Astrocyte (in vitro differentiated cells and primary cell): ENCODE measurements around the gene TPM4. TPM values are rescaled to one million over a fixed set of nuclear protein-coding genes. Genes with fewer than 3 reads are reported as not detected.
"Not testable (repeated sequence)": the region's sequence is repeated elsewhere in the genome, so short reads cannot be mapped to it uniquely, and the experiment has no call there.

Source experiments
- DNase-seq: peaks from one replicate; pipeline ENCODE4 v3.0.0-alpha.2; 2010; ENCODE audit warnings: low read depth
- FAIRE-seq: peaks from 2 replicates; lab custom pipeline; 2011; peaks lifted over from hg19 to GRCh38; lab: Jason Lieb, UNC
- H2AFZ ChIP-seq: 2 replicates; pipeline ENCODE4 v1.6.0; 2012; ENCODE audit warnings: low read depth, low read length, inconsistent platforms
- H3K27ac ChIP-seq: 2 replicates; pipeline ENCODE4 v1.5.1; 2011; ENCODE audit warnings: low read depth, low read length, inconsistent platforms
- H3K27me3 ChIP-seq: 2 replicates; pipeline ENCODE4 v1.6.0; 2011; ENCODE audit warnings: low read length, inconsistent platforms; ENCODE audit not compliant: insufficient read depth
- H3K36me3 ChIP-seq: 2 replicates; pipeline ENCODE4 v1.5.1; 2011; ENCODE audit warnings: low read length, inconsistent platforms; ENCODE audit not compliant: insufficient read depth
- H3K4me1 ChIP-seq: 2 replicates; pipeline ENCODE4 v1.5.1; 2011; ENCODE audit warnings: low read length, inconsistent platforms; ENCODE audit not compliant: insufficient read depth
- H3K4me2 ChIP-seq: 2 replicates; pipeline ENCODE4 v1.6.0; 2012; ENCODE audit warnings: low read length, inconsistent platforms
- H3K4me3 ChIP-seq: 2 replicates; pipeline ENCODE4 v1.5.1; 2011; ENCODE audit warnings: low read depth, mild to moderate bottlenecking, low read length, inconsistent platforms; ENCODE audit not compliant: insufficient read depth
- H3K79me2 ChIP-seq: 2 replicates; pipeline ENCODE4 v1.6.0; 2012; ENCODE audit warnings: mild to moderate bottlenecking, low read length, inconsistent platforms; ENCODE audit not compliant: insufficient read depth
- H3K9ac ChIP-seq: 2 replicates; pipeline ENCODE4 v1.6.0; 2012; ENCODE audit warnings: mild to moderate bottlenecking, low read length, inconsistent platforms
- H3K9me3 ChIP-seq: 2 replicates; pipeline ENCODE4 v1.5.1; 2012; ENCODE audit warnings: low read depth, mild to moderate bottlenecking, low read length, inconsistent platforms; ENCODE audit not compliant: insufficient read depth
- H4K20me1 ChIP-seq: 2 replicates; pipeline ENCODE4 v1.6.0; 2012; ENCODE audit warnings: low read length, inconsistent platforms; ENCODE audit not compliant: insufficient read depth
- H3K27ac Mint-ChIP-seq: one replicate; pipeline ENCODE4 v1.8.0; 2021; ENCODE audit warnings: mild to moderate bottlenecking, mixed read lengths; ENCODE audit not compliant: unreplicated experiment
- H3K27me3 Mint-ChIP-seq: one replicate; pipeline ENCODE4 v1.8.0; 2021; ENCODE audit warnings: low read depth, mixed read lengths; ENCODE audit not compliant: unreplicated experiment
- H3K36me3 Mint-ChIP-seq: one replicate; pipeline ENCODE4 v1.8.0; 2021; ENCODE audit warnings: low read depth, mixed read lengths; ENCODE audit not compliant: unreplicated experiment
- H3K4me1 Mint-ChIP-seq: one replicate; pipeline ENCODE4 v1.8.0; 2021; ENCODE audit warnings: low read depth, mixed read lengths; ENCODE audit not compliant: unreplicated experiment
- H3K4me3 Mint-ChIP-seq: one replicate; pipeline ENCODE4 v1.8.0; 2021; ENCODE audit warnings: mild to moderate bottlenecking, moderate library complexity, mixed read lengths; ENCODE audit not compliant: unreplicated experiment
- H3K9me3 Mint-ChIP-seq: one replicate; pipeline ENCODE4 v1.8.0; 2021; ENCODE audit warnings: mild to moderate bottlenecking, mixed read lengths; ENCODE audit not compliant: unreplicated experiment
- CTCF ChIP-seq: IDR thresholded peaks from 2 replicates; pipeline ENCODE4 v1.5.1; 2011; ENCODE audit warnings: low read depth, mild to moderate bottlenecking, inconsistent platforms, low read length, moderate library complexity; ENCODE audit not compliant: insufficient read depth
- EZH2 ChIP-seq: IDR thresholded peaks from 2 replicates; pipeline ENCODE4 v1.6.1; 2012; ENCODE audit warnings: mild to moderate bottlenecking, low read length, inconsistent platforms; ENCODE audit not compliant: insufficient read depth
- total RNA-seq: library from RNA; stranded (reverse); gene quantifications from 2 replicates; pipeline ENCODE4 v1.2.1, GENCODE V29; 2021

The TPM4 gene
- total RNA-seq, 1 donor from 2014 or later, result 811 TPM

GRCh38 chr19:16096280-16096855, 20.1 kb downstream of the TPM4 start:
- H3K27ac Mint-ChIP-seq, result peak overlapping the region; percentile 94
- FAIRE-seq (no peak), DNase-seq (no peak)
- H4K20me1 ChIP-seq, result peaks cover 93% of the 10 kb centered on the region
- H3K9ac ChIP-seq, result no peak overlapping the region
- H3K9me3 ChIP-seq, result no peaks in the 10 kb centered on the region
- H3K4me1 ChIP-seq, result peaks cover 3% of the 10 kb centered on the region
- H3K27me3 Mint-ChIP-seq, result no peaks in the 10 kb centered on the region
- no peak for TF ChIP-seq CTCF
- peak overlapping the region; percentile 68 for H3K4me3 Mint-ChIP-seq
- no peak overlapping the region for H3K4me3 ChIP-seq
- H3K27ac ChIP-seq, result no peak overlapping the region
- H3K4me2 ChIP-seq, result no peak overlapping the region
- peaks cover 34% of the 10 kb centered on the region for H3K4me1 Mint-ChIP-seq
- peaks cover 63% of the 10 kb centered on the region for H3K79me2 ChIP-seq
- no peaks in the 10 kb centered on the region for H3K27me3 ChIP-seq
- peaks cover 87% of the 10 kb centered on the region for H3K36me3 ChIP-seq
- H3K9me3 Mint-ChIP-seq, result no peaks in the 10 kb centered on the region
- H3K36me3 Mint-ChIP-seq, result peaks cover 43% of the 10 kb centered on the region
- H2AFZ ChIP-seq, result no peak overlapping the region

GRCh38 chr19:16098416-16098768, 22.1 kb downstream of the TPM4 start:
- H3K4me1 ChIP-seq, result peaks cover 3% of the 10 kb centered on the region
- Mint-ChIP-seq H3K4me1 (peaks cover 28% of the 10 kb centered on the region), H3K9me3 (no peaks in the 10 kb centered on the region), H3K27ac (peak overlapping the region; percentile 88), H3K36me3 (peaks cover 45% of the 10 kb centered on the region), H3K4me3 (no peak overlapping the region), H3K27me3 (no peaks in the 10 kb centered on the region)
- TF ChIP-seq EZH2 (no peak), CTCF (no peak)
- no peak overlapping the region for H3K9ac ChIP-seq
- FAIRE-seq (no peak), DNase-seq (no peak)
- no peaks in the 10 kb centered on the region for H3K27me3 ChIP-seq
- no peak overlapping the region for H2AFZ ChIP-seq
- peaks cover 89% of the 10 kb centered on the region for H3K36me3 ChIP-seq
- peaks cover 46% of the 10 kb centered on the region for H3K79me2 ChIP-seq
- H4K20me1 ChIP-seq, result peaks cover 92% of the 10 kb centered on the region
- H3K4me3 ChIP-seq, result no peak overlapping the region
- no peaks in the 10 kb centered on the region for H3K9me3 ChIP-seq
- H3K4me2 ChIP-seq, result no peak overlapping the region
- H3K27ac ChIP-seq, result no peak overlapping the region

- Histone ChIP-seq H3K9ac (no peak overlapping the region), H3K79me2 (peaks cover 42% of the 10 kb centered on the region), H3K4me1 (peaks cover 3% of the 10 kb centered on the region), H4K20me1 (peaks cover 92% of the 10 kb centered on the region), H3K4me3 (no peak overlapping the region), H2AFZ (no peak overlapping the region), H3K9me3 (no peaks in the 10 kb centered on the region), H3K27me3 (no peaks in the 10 kb centered on the region), H3K27ac (no peak overlapping the region), H3K36me3 (peaks cover 85% of the 10 kb centered on the region), H3K4me2 (no peak overlapping the region)
- no peak overlapping the region for H3K27ac Mint-ChIP-seq
- H3K36me3 Mint-ChIP-seq, result peaks cover 42% of the 10 kb centered on the region
- H3K27me3 Mint-ChIP-seq, result no peaks in the 10 kb centered on the region
- no peak for FAIRE-seq
- no peak for DNase-seq
- TF ChIP-seq EZH2 (no peak), CTCF (no peak)
- H3K4me3 Mint-ChIP-seq, result no peak overlapping the region
- H3K4me1 Mint-ChIP-seq, result peaks cover 25% of the 10 kb centered on the region
- H3K9me3 Mint-ChIP-seq, result no peaks in the 10 kb centered on the region
Observed at GRCh38 chr19:16098821-16099220, 22.5 kb downstream of the TPM4 start.

- not testable (repeated sequence) for H3K4me2 ChIP-seq, H3K9ac ChIP-seq, H2AFZ ChIP-seq, H3K27ac ChIP-seq, DNase-seq, H3K9me3 ChIP-seq, FAIRE-seq, H3K27me3 Mint-ChIP-seq, H3K9me3 Mint-ChIP-seq, H3K4me1 ChIP-seq, H3K4me3 ChIP-seq, H3K4me3 Mint-ChIP-seq, H3K27me3 ChIP-seq
- peak overlapping the region; percentile 4 for H3K27ac Mint-ChIP-seq
- peaks cover 80% of the 10 kb centered on the region for H3K36me3 ChIP-seq
- H3K4me1 Mint-ChIP-seq, result peaks cover 22% of the 10 kb centered on the region
- H3K36me3 Mint-ChIP-seq, result peaks cover 41% of the 10 kb centered on the region
- peaks cover 88% of the 10 kb centered on the region for H4K20me1 ChIP-seq
- H3K79me2 ChIP-seq, result peaks cover 41% of the 10 kb centered on the region
Observed at GRCh38 chr19:16099314-16099965, 23.1 kb downstream of the TPM4 start.
